ENCODE data around the gene AIF1L. TPM values are rescaled to one million over a fixed set of nuclear protein-coding genes. Genes with fewer than 3 reads are reported as not detected.

AIF1L gene
- total and polyA plus RNA-seq, 2 of the 13 experiments (the other 11 are each of a cell fraction or from before 2014, with no cell fraction given) = 12.4 to 36.5 TPM

DNA sequence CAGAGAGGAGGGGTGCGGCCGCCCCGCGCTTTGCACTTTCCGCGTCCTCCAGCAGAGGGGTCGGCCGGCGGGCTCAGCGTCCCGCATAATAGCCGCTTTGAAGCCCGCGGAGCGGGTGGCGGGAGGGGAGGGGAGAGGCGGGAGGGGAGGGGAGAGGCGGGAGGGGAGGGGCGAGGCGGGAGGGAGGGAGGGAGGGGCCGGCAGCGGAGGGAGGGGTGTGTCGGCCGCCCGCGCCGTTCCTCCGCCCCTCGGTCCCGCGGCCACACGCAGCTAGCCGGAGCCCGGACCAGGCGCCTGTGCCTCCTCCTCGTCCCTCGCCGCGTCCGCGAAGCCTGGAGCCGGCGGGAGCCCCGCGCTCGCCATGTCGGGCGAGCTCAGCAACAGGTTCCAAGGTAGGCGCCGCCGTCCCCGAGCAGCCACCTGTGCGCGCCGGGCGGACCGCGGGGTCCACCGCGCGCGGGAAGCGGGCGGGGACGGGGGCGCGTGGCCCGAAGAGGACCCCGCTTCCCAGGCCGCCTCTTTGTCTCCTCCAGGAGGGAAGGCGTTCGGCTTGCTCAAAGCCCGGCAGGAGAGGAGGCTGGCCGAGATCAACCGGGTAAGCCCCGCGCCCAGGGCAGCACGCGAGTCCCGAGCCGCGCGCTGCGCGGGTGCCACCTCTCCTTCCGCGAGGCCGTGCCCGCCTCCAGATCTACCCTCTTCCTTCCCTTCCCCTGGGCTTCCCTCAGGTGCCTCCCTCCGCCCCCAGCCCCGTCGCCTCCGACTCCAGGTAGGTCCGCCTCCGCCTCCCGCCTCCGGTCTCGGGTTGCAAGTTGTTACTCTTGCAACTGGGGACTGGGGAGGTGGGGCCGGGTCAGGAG, at the start of gene AIF1L (continued):
- TF ChIP-seq RNF2 (conservative IDR thresholded peaks at IDR 0.05; ENCODE audit: low read depth) (no peak; the same call in 1 of the 2 replicates), HDAC2 (CRISPR knock-in tag; IDR thresholded peaks at IDR 0.05) (no peak), SP4 (CRISPR knock-in tag; IDR thresholded peaks at IDR 0.05) (peak; percentile 70; the same call in 1 of the 2 replicates), PAF1 (CRISPR knock-in tag; IDR thresholded peaks at IDR 0.05) (no peak), ZNF776 (CRISPR knock-in tag; IDR thresholded peaks at IDR 0.05) (peak; percentile 74; the same call in 1 of the 2 replicates), PPARG (CRISPR knock-in tag; conservative IDR thresholded peaks at IDR 0.05) (no peak), NR2F6 (IDR thresholded peaks at IDR 0.05) (no peak), NR2F6 (CRISPR knock-in tag; IDR thresholded peaks at IDR 0.05) (no peak), ZNF709 (CRISPR knock-in tag; IDR thresholded peaks at IDR 0.05) (peak; percentile 64; the same call in 1 of the 2 replicates), NFKB2 (CRISPR knock-in tag; IDR thresholded peaks at IDR 0.05; ENCODE audit: borderline replicate concordance) (no peak; the same call in 1 of the 2 replicates), SRF (IDR thresholded peaks at IDR 0.05; ENCODE audit: low read depth, low read length) (no peak), MZF1 (CRISPR knock-in tag; IDR thresholded peaks at IDR 0.05; ENCODE audit: borderline replicate concordance) (no peak), AGO1 (IDR thresholded peaks at IDR 0.05; ENCODE audit: low read depth, low read length, poor library complexity, severe bottlenecking) (no peak), STAG1 (CRISPR knock-in tag; IDR thresholded peaks at IDR 0.05) (no peak), ZNF235 (CRISPR knock-in tag; IDR thresholded peaks at IDR 0.05; ENCODE audit: borderline replicate concordance) (peak; percentile 88; the same call in 1 of the 2 replicates), MEF2D (CRISPR knock-in tag; IDR thresholded peaks at IDR 0.05) (no peak), ZNF607 (CRISPR knock-in tag; IDR thresholded peaks at IDR 0.05; ENCODE audit: borderline replicate concordance) (no peak), ARID2 (CRISPR knock-in tag; IDR thresholded peaks at IDR 0.05; ENCODE audit: borderline replicate concordance) (no peak)
- TF ChIP-seq, protein P1, sequence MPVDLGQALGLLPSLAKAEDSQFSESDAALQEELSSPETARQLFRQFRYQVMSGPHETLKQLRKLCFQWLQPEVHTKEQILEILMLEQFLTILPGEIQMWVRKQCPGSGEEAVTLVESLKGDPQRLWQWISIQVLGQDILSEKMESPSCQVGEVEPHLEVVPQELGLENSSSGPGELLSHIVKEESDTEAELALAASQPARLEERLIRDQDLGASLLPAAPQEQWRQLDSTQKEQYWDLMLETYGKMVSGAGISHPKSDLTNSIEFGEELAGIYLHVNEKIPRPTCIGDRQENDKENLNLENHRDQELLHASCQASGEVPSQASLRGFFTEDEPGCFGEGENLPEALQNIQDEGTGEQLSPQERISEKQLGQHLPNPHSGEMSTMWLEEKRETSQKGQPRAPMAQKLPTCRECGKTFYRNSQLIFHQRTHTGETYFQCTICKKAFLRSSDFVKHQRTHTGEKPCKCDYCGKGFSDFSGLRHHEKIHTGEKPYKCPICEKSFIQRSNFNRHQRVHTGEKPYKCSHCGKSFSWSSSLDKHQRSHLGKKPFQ (CRISPR knock-in tag; IDR thresholded peaks at IDR 0.05; ENCODE audit: insufficient replicate concordance) = no peak
- TF ChIP-seq, protein P2, sequence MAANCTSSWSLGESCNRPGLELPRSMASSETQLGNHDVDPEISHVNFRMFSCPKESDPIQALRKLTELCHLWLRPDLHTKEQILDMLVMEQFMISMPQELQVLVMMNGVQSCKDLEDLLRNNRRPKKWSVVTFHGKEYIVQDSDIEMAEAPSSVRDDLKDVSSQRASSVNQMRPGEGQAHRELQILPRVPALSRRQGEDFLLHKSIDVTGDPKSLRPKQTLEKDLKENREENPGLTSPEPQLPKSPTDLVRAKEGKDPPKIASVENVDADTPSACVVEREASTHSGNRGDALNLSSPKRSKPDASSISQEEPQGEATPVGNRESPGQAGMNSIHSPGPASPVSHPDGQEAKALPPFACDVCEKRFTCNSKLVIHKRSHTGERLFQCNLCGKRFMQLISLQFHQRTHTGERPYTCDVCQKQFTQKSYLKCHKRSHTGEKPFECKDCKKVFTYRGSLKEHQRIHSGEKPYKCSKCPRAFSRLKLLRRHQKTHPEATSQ (CRISPR knock-in tag; IDR thresholded peaks at IDR 0.05; ENCODE audit: borderline replicate concordance) = no peak
- TF ChIP-seq, protein P3, sequence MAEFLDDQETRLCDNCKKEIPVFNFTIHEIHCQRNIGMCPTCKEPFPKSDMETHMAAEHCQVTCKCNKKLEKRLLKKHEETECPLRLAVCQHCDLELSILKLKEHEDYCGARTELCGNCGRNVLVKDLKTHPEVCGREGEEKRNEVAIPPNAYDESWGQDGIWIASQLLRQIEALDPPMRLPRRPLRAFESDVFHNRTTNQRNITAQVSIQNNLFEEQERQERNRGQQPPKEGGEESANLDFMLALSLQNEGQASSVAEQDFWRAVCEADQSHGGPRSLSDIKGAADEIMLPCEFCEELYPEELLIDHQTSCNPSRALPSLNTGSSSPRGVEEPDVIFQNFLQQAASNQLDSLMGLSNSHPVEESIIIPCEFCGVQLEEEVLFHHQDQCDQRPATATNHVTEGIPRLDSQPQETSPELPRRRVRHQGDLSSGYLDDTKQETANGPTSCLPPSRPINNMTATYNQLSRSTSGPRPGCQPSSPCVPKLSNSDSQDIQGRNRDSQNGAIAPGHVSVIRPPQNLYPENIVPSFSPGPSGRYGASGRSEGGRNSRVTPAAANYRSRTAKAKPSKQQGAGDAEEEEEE (CRISPR knock-in tag; IDR thresholded peaks at IDR 0.05; ENCODE audit: borderline replicate concordance) = no peak
- TF ChIP-seq, protein P4, sequence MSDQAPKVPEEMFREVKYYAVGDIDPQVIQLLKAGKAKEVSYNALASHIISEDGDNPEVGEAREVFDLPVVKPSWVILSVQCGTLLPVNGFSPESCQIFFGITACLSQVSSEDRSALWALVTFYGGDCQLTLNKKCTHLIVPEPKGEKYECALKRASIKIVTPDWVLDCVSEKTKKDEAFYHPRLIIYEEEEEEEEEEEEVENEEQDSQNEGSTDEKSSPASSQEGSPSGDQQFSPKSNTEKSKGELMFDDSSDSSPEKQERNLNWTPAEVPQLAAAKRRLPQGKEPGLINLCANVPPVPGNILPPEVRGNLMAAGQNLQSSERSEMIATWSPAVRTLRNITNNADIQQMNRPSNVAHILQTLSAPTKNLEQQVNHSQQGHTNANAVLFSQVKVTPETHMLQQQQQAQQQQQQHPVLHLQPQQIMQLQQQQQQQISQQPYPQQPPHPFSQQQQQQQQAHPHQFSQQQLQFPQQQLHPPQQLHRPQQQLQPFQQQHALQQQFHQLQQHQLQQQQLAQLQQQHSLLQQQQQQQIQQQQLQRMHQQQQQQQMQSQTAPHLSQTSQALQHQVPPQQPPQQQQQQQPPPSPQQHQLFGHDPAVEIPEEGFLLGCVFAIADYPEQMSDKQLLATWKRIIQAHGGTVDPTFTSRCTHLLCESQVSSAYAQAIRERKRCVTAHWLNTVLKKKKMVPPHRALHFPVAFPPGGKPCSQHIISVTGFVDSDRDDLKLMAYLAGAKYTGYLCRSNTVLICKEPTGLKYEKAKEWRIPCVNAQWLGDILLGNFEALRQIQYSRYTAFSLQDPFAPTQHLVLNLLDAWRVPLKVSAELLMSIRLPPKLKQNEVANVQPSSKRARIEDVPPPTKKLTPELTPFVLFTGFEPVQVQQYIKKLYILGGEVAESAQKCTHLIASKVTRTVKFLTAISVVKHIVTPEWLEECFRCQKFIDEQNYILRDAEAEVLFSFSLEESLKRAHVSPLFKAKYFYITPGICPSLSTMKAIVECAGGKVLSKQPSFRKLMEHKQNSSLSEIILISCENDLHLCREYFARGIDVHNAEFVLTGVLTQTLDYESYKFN (CRISPR knock-in tag; conservative IDR thresholded peaks at IDR 0.05) = 0 out of 2 replicates have a peak, but pooled peaks have one; percentile 5
